NCI-H82 treated with DMSO at 0.1 percent for 48 hours (cell line): Measurements from ENCODE around the gene ARMC3.
"Not testable (repeated sequence)": the region's sequence is repeated elsewhere in the genome, so short reads cannot be mapped to it uniquely, and the experiment has no call there.

Experiments
- DNase-seq: peaks from one replicate; lab custom pipeline; 2025; ENCODE audit not compliant: unreplicated experiment; lab: John Stamatoyannopoulos, UW

ARMC3 gene

GRCh38 chr10:23040002-23040401, 112.1 kb downstream of the ARMC3 start:
- no peak for DNase-seq

- no peak for DNase-seq
These were observed 118.2 kb downstream of the ARMC3 start for GRCh38 chr10:23046027-23046426.

- DNase-seq: no peak
These were observed 119.6 kb downstream of the ARMC3 start for GRCh38 chr10:23047201-23048050.

GRCh38 chr10:23048191-23048590, 120.3 kb downstream of the ARMC3 start:
- no peak for DNase-seq

- DNase-seq: no peak
These were observed 123.4 kb downstream of the ARMC3 start for GRCh38 chr10:23051278-23051677.

GRCh38 chr10:23051855-23052331, 124.0 kb downstream of the ARMC3 start:
- DNase-seq: no peak

GRCh38 chr10:23053036-23053435, 125.2 kb downstream of the ARMC3 start:
- DNase-seq: no peak

- no peak for DNase-seq
These were observed 127.8 kb downstream of the ARMC3 start for GRCh38 chr10:23055424-23056185.

- DNase-seq: no peak
These were observed 128.3 kb downstream of the ARMC3 start for GRCh38 chr10:23056186-23056579.

GRCh38 chr10:23058366-23058765, 130.5 kb downstream of the ARMC3 start:
- no peak for DNase-seq

- no peak for DNase-seq
These were observed 133.1 kb downstream of the ARMC3 start for GRCh38 chr10:23060918-23061317.

GRCh38 chr10:23063045-23063972, 135.5 kb downstream of the ARMC3 start:
- DNase-seq: no peak

- no peak for DNase-seq
These were observed 136.3 kb downstream of the ARMC3 start for GRCh38 chr10:23063973-23064812.

- DNase-seq: not testable (repeated sequence)
These were observed 136.9 kb downstream of the ARMC3 start for GRCh38 chr10:23064813-23065114.

- no peak for DNase-seq
These were observed 137.5 kb downstream of the ARMC3 start for GRCh38 chr10:23065181-23065948.

GRCh38 chr10:23067337-23067736, 139.5 kb downstream of the ARMC3 start:
- DNase-seq: no peak

- DNase-seq: peak; percentile 32
These were observed 140.3 kb downstream of the ARMC3 start for GRCh38 chr10:23067939-23068775.

GRCh38 chr10:23069019-23069815, 141.4 kb downstream of the ARMC3 start:
- DNase-seq: no peak
